GM23338 (cell line): Measurements from ENCODE around the gene COL20A1. TPM values are rescaled to one million over a fixed set of nuclear protein-coding genes. Genes with fewer than 3 reads are reported as not detected.

Experiments used
- ATAC-seq: fragments of 200-7000 bp; cut with Tn5 transposase; 3 replicates; pipeline ENCODE4 v1.9.1; 2020
- DNase-seq: peaks from one replicate; pipeline ENCODE4 v3.0.0-alpha.2; 2015; ENCODE audit warnings: low spot score
- H2AFZ ChIP-seq: fragments of 200-600 bp; sonication (generic); 2 replicates; pipeline ENCODE4 v1.8.0; 2016; ENCODE audit warnings: antibody characterized with exemption, mild to moderate bottlenecking, moderate library complexity
- H3F3A ChIP-seq: fragments of 200-600 bp; sonication (generic); replicated peaks from 2 replicates; pipeline ENCODE4 v1.8.0; 2017; ENCODE audit warnings: antibody characterized with exemption, mixed run types, low read depth
- H3K27ac ChIP-seq: fragments of 200-600 bp; sonication (generic); 2 replicates; pipeline ENCODE4 v1.6.1; 2016; ENCODE audit warnings: low read depth
- H3K27me3 ChIP-seq: fragments of 200-600 bp; sonication (generic); 2 replicates; pipeline ENCODE4 v1.8.0; 2016; ENCODE audit warnings: mild to moderate bottlenecking, mixed run types, moderate library complexity; ENCODE audit not compliant: insufficient read depth
- H3K36me3 ChIP-seq: fragments of 200-600 bp; sonication (generic); 2 replicates; pipeline ENCODE4 v1.8.0; 2016; ENCODE audit warnings: mild to moderate bottlenecking; ENCODE audit not compliant: insufficient read depth
- H3K4me1 ChIP-seq: fragments of 200-600 bp; sonication (generic); 2 replicates; pipeline ENCODE4 v1.8.0; 2016; ENCODE audit warnings: mild to moderate bottlenecking, moderate library complexity; ENCODE audit not compliant: insufficient read depth
- H3K4me2 ChIP-seq: fragments of 200-600 bp; sonication (generic); 2 replicates; pipeline ENCODE4 v1.7.1; 2017; ENCODE audit warnings: mixed run types
- H3K4me3 ChIP-seq: fragments of 200-600 bp; sonication (generic); 2 replicates; pipeline ENCODE4 v1.6.1; 2016; ENCODE audit warnings: mixed run types
- H3K79me2 ChIP-seq: fragments of 200-600 bp; sonication (generic); replicated peaks from 2 replicates; pipeline ENCODE4 v1.8.0; 2017; ENCODE audit warnings: mild to moderate bottlenecking; ENCODE audit not compliant: insufficient read depth
- H3K9me2 ChIP-seq: fragments of 200-600 bp; sonication (generic); 2 replicates; pipeline ENCODE4 v1.8.0; 2017; ENCODE audit not compliant: insufficient read depth
- H4K20me1 ChIP-seq: fragments of 200-600 bp; sonication (generic); replicated peaks from 2 replicates; pipeline ENCODE4 v1.8.0; 2017; ENCODE audit warnings: mild to moderate bottlenecking; ENCODE audit not compliant: insufficient read depth
- H3K27ac Mint-ChIP-seq: 2 replicates; pipeline ENCODE4 v1.8.0; 2020; ENCODE audit warnings: inconsistent platforms, mild to moderate bottlenecking, moderate library complexity, mixed read lengths
- H3K27me3 Mint-ChIP-seq: 3 replicates; pipeline ENCODE4 v1.8.0; 2022; ENCODE audit warnings: low read depth, mild to moderate bottlenecking, moderate library complexity, mixed read lengths, inconsistent platforms; ENCODE audit not compliant: insufficient read depth, poor library complexity
- H3K36me3 Mint-ChIP-seq: 3 replicates; pipeline ENCODE4 v1.8.0; 2021; ENCODE audit warnings: low read depth, mild to moderate bottlenecking, inconsistent platforms, moderate library complexity, mixed read lengths
- H3K4me1 Mint-ChIP-seq: 3 replicates; pipeline ENCODE4 v1.8.0; 2020; ENCODE audit warnings: mild to moderate bottlenecking, inconsistent platforms, mixed read lengths
- H3K4me3 Mint-ChIP-seq: 3 replicates; pipeline ENCODE4 v1.8.0; 2021; ENCODE audit warnings: moderate library complexity, mild to moderate bottlenecking, inconsistent platforms, mixed read lengths
- H3K9me3 Mint-ChIP-seq: 3 replicates; pipeline ENCODE4 v1.8.0; 2020; ENCODE audit warnings: moderate library complexity, mild to moderate bottlenecking, inconsistent platforms, mixed read lengths
- CREB1 ChIP-seq: fragments of 250-450 bp; sonication (Bioruptor Pico); IDR thresholded peaks from 2 replicates; pipeline ENCODE4 v1.5.0; 2020; ENCODE audit warnings: low read depth, mild to moderate bottlenecking, moderate library complexity
- CTCF ChIP-seq, 2 experiments: fragments of 200-600 bp in 1 of 2; sonication (generic) in 1 of 2; conservative IDR thresholded peaks; 2 replicates each; pipeline versions ENCODE4 v1.5.1 to v1.6.1; 2016 to 2017; ENCODE audit warnings: antibody characterized with exemption in 2 of 2, low read depth in 2 of 2, mild to moderate bottlenecking in 2 of 2, moderate library complexity in 1 of 2
- EZH2 ChIP-seq: fragments of 200-600 bp; sonication (generic); IDR thresholded peaks from one replicate; pipeline ENCODE4 v1.8.0; 2017; ENCODE audit warnings: antibody characterized with exemption, mild to moderate bottlenecking, low read depth; ENCODE audit not compliant: unreplicated experiment
- EZH2phosphoT487 ChIP-seq: fragments of 200-600 bp; sonication (generic); IDR thresholded peaks from one replicate; pipeline ENCODE4 v1.8.1; 2018; ENCODE audit warnings: antibody characterized with exemption; ENCODE audit not compliant: unreplicated experiment
- JUNB ChIP-seq: IDR thresholded peaks from one replicate; pipeline ENCODE4 v1.6.1; 2016; ENCODE audit warnings: antibody characterized with exemption; ENCODE audit not compliant: unreplicated experiment
- NANOG ChIP-seq: IDR thresholded peaks from 2 replicates; pipeline ENCODE4 v1.6.1; 2016; ENCODE audit warnings: antibody characterized with exemption, borderline replicate concordance
- POLR2AphosphoS5 ChIP-seq: IDR thresholded peaks from 2 replicates; pipeline ENCODE4 v1.6.1; 2016; ENCODE audit warnings: antibody characterized with exemption, low read depth
- REST ChIP-seq: IDR thresholded peaks from one replicate; pipeline ENCODE4 v1.6.1; 2018; ENCODE audit warnings: antibody characterized with exemption; ENCODE audit not compliant: unreplicated experiment
- ZNF114 ChIP-seq: fragments of 250-450 bp; sonication (Bioruptor Pico); IDR thresholded peaks from 2 replicates; pipeline ENCODE4 v1.5.0; 2020; ENCODE audit warnings: mild to moderate bottlenecking, moderate library complexity
- ZNF331 ChIP-seq: fragments of 250-450 bp; sonication (Bioruptor Pico); IDR thresholded peaks from 2 replicates; pipeline ENCODE4 v1.5.0; 2020; ENCODE audit warnings: low read depth, mild to moderate bottlenecking, moderate library complexity
- polyA plus RNA-seq: library from polyadenylated mRNA; unstranded; fragments of >200 nt; fragmentation: Nextera tagmentation; extraction: Ambion mirVana; gene quantifications from 2 replicates; pipeline ENCODE4 v1.2.1, GENCODE V29; 2016
- total RNA-seq: library from RNA; depleted of rRNA; stranded (reverse); fragments of >200 nt; shearing (Covaris generic); gene quantifications from 2 replicates; pipeline ENCODE4 v1.2.3, GENCODE V29; 2014
- TF ChIP-seq, protein P1 (sequence below): IDR thresholded peaks from 2 replicates; pipeline ENCODE4 v1.6.1; 2016; ENCODE audit warnings: antibody characterized with exemption

The COL20A1 gene
- total and polyA plus RNA-seq, 2 experiments from 2014 or later, result 0.28 to 0.79 TPM

GRCh38 chr20:63247671-63248228, 45.2 kb upstream of the COL20A1 start (continued):
- no peak for TF ChIP-seq CTCF (conservative IDR thresholded peaks at IDR 0.05; ENCODE audit: low read depth in 2 of 2)
- TF ChIP-seq REST, result no peak
- no peak for TF ChIP-seq EZH2
- TF ChIP-seq ZNF331, result no peak
- TF ChIP-seq NANOG, result no peak

- ATAC-seq (no peak), DNase-seq (no peak)
- TF ChIP-seq ZNF114 (no peak), ZNF331 (no peak), CTCF (conservative IDR thresholded peaks at IDR 0.05; ENCODE audit: low read depth in 2 of 2) (no peak), NANOG (no peak), EZH2 (no peak), POLR2AphosphoS5 (no peak), EZH2phosphoT487 (no peak), JUNB (no peak), CREB1 (CRISPR knock-in tag) (no peak)
- TF ChIP-seq, protein P1, sequence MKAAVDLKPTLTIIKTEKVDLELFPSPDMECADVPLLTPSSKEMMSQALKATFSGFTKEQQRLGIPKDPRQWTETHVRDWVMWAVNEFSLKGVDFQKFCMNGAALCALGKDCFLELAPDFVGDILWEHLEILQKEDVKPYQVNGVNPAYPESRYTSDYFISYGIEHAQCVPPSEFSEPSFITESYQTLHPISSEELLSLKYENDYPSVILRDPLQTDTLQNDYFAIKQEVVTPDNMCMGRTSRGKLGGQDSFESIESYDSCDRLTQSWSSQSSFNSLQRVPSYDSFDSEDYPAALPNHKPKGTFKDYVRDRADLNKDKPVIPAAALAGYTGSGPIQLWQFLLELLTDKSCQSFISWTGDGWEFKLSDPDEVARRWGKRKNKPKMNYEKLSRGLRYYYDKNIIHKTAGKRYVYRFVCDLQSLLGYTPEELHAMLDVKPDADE, result no peak
- no peak overlapping the region for H2AFZ ChIP-seq
- no peaks in the 10 kb centered on the region for H3K79me2 ChIP-seq
- Mint-ChIP-seq H3K4me3 (no peak overlapping the region), H3K27ac (no peak overlapping the region), H3K36me3 (no peaks in the 10 kb centered on the region), H3K27me3 (peaks cover 29% of the 10 kb centered on the region), H3K4me1 (peaks cover 24% of the 10 kb centered on the region), H3K9me3 (peaks cover 3% of the 10 kb centered on the region; the same call in 2 of the 3 replicates)
- no peaks in the 10 kb centered on the region for H4K20me1 ChIP-seq
- no peak overlapping the region for H3K27ac ChIP-seq
- H3K4me2 ChIP-seq, result no peak overlapping the region
- H3F3A ChIP-seq, result no peaks in the 10 kb centered on the region
- H3K4me1 ChIP-seq, result no peaks in the 10 kb centered on the region; the same call in 1 of the 2 replicates
- H3K36me3 ChIP-seq, result no peaks in the 10 kb centered on the region
- peaks cover 23% of the 10 kb centered on the region for H3K27me3 ChIP-seq
- no peaks in the 10 kb centered on the region for H3K9me2 ChIP-seq
- no peak overlapping the region for H3K4me3 ChIP-seq
Measured at GRCh38 chr20:63248835-63249591, 44.0 kb upstream of the COL20A1 start.
